T-helper 17 cell (primary cell): Measurements from ENCODE around the gene RALGAPA2. TPM values are rescaled to one million over a fixed set of nuclear protein-coding genes. Genes with fewer than 3 reads are reported as not detected.

Source experiments
- ATAC-seq: fragments of 150-1000 bp; cut with Tn5 transposase; 2 replicates; pipeline ENCODE4 v1.10.0; 2021; ENCODE audit warnings: mild to moderate bottlenecking, moderate library complexity
- DNase-seq, 3 donors: peaks; one replicate each; pipeline versions ENCODE4 v3.0.0 to v3.0.0-alpha.2; 2020 to 2021
- H3K9me3 ChIP-seq: one replicate; pipeline ENCODE4 v1.7.0; 2013; ENCODE audit warnings: low read length, mild to moderate bottlenecking; ENCODE audit not compliant: control insufficient read depth, poor library complexity, severe bottlenecking
- H3K27ac Mint-ChIP-seq: one replicate; pipeline ENCODE4 v1.8.0; 2022; ENCODE audit warnings: mild to moderate bottlenecking, moderate library complexity, mixed read lengths
- H3K27me3 Mint-ChIP-seq: one replicate; pipeline ENCODE4 v1.8.0; 2022; ENCODE audit warnings: mixed read lengths
- H3K36me3 Mint-ChIP-seq: one replicate; pipeline ENCODE4 v1.8.0; 2022; ENCODE audit warnings: low read depth, mixed read lengths
- H3K4me1 Mint-ChIP-seq: one replicate; pipeline ENCODE4 v1.8.0; 2022; ENCODE audit warnings: mild to moderate bottlenecking, mixed read lengths
- H3K4me3 Mint-ChIP-seq: one replicate; pipeline ENCODE4 v1.8.0; 2022; ENCODE audit warnings: mild to moderate bottlenecking, moderate library complexity, mixed read lengths
- total RNA-seq, 4 donors: library from RNA in 2 of 4; stranded (reverse) in 2 of 4; gene quantifications; one replicate each; pipeline ENCODE4 v1.2.3 and lab custom pipeline; 2022 to 2026

RALGAPA2 gene
- total RNA-seq, 2 donors from 2014 or later: 27.8 to 29.5 TPM

- no peak overlapping the region for H3K27ac Mint-ChIP-seq
- DNase-seq (no peak), ATAC-seq (no peak)
- no peak overlapping the region for H3K4me3 Mint-ChIP-seq
- no peaks in the 10 kb centered on the region for H3K9me3 ChIP-seq
- H3K27me3 Mint-ChIP-seq: no peaks in the 10 kb centered on the region
- peaks cover 10% of the 10 kb centered on the region for H3K36me3 Mint-ChIP-seq
- no peaks in the 10 kb centered on the region for H3K4me1 Mint-ChIP-seq
Observed at GRCh38 chr20:20521736-20522135, 190.7 kb downstream of the RALGAPA2 start.

DNA sequence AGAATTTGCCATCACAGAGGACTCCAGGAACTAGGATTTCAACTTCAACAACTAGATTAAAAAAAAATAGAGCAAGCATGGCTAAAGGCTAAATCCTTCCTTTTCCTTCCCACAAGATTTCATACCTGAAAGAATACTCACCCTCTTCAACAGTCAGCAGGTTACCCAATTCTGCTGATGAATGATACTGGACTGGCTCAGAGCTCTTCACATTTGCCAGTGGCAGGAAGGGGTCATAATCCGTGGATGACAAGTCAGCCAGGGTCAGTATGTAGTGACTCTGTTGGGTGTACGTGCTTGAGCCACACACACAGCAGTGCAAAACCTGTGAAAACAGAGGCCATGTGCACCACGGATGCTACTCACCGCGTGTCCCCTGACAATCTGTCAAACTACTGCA, 191.7 kb downstream of the RALGAPA2 start:
- DNase-seq (no peak), ATAC-seq (no peak)
- H3K27ac Mint-ChIP-seq: no peak overlapping the region
- no peaks in the 10 kb centered on the region for H3K9me3 ChIP-seq
- H3K27me3 Mint-ChIP-seq: no peaks in the 10 kb centered on the region
- no peaks in the 10 kb centered on the region for H3K4me1 Mint-ChIP-seq
- no peak overlapping the region for H3K4me3 Mint-ChIP-seq
- peaks cover 10% of the 10 kb centered on the region for H3K36me3 Mint-ChIP-seq

DNA sequence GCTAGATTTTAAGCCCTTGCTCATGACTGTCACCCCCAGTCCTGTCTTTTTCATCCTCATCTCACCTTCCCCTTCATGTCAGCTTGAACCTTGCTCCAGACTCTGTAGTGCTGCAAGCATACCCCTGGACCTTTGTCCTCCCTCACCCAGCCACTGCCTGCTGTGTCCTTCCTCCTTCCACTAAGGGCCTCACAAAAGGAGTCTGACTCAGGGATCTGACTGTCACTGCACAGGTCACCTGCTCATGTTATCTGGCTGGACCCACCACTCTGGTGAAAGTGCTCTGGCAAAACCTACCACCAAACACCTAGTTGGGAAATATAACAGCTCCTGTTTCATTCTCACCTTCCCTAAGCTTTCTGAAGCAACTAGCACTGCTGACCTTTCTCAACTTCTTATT, 193.2 kb downstream of the RALGAPA2 start:
- no peak for DNase-seq
- Mint-ChIP-seq H3K27me3 (no peaks in the 10 kb centered on the region), H3K27ac (no peak overlapping the region), H3K4me1 (no peaks in the 10 kb centered on the region), H3K36me3 (peaks cover 10% of the 10 kb centered on the region), H3K4me3 (no peak overlapping the region)
- H3K9me3 ChIP-seq: no peaks in the 10 kb centered on the region
- ATAC-seq: no peak

- Mint-ChIP-seq H3K27ac (no peak overlapping the region), H3K27me3 (no peaks in the 10 kb centered on the region), H3K4me1 (no peaks in the 10 kb centered on the region), H3K4me3 (no peak overlapping the region), H3K36me3 (peaks cover 10% of the 10 kb centered on the region)
- DNase-seq: no peak
- no peaks in the 10 kb centered on the region for H3K9me3 ChIP-seq
- ATAC-seq: no peak
Observed at GRCh38 chr20:20518263-20518662, 194.2 kb downstream of the RALGAPA2 start.

DNA sequence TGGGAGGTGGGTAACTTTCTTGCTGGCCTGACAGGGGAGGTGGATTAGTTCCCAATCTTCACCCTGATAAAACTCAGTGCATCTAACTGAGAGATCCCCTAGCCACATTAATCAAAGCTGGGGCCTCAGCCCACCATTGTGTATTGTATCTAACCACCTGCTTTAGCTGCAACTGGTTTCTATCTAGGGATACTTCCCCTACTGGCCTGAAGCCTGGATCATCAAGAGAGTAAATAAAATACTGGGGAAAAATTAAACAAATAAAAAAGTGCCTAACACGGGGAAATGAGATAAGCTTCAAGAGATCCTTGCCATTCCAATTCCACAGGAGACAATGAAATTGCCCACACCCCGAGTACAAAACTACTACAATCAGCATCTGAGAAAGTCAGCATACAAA, 195.1 kb downstream of the RALGAPA2 start:
- Mint-ChIP-seq H3K4me3 (no peak overlapping the region), H3K27me3 (no peaks in the 10 kb centered on the region), H3K27ac (no peak overlapping the region), H3K36me3 (peaks cover 14% of the 10 kb centered on the region), H3K4me1 (no peaks in the 10 kb centered on the region)
- no peaks in the 10 kb centered on the region for H3K9me3 ChIP-seq
- DNase-seq (no peak), ATAC-seq (no peak)

- no peak overlapping the region for H3K4me3 Mint-ChIP-seq
- no peak for DNase-seq
- H3K36me3 Mint-ChIP-seq: peaks cover 13% of the 10 kb centered on the region
- no peak overlapping the region for H3K27ac Mint-ChIP-seq
- ATAC-seq: no peak
- H3K27me3 Mint-ChIP-seq: no peaks in the 10 kb centered on the region
- H3K4me1 Mint-ChIP-seq: peaks cover 3% of the 10 kb centered on the region
- no peaks in the 10 kb centered on the region for H3K9me3 ChIP-seq
Observed at GRCh38 chr20:20513720-20514119, 198.7 kb downstream of the RALGAPA2 start.

DNA sequence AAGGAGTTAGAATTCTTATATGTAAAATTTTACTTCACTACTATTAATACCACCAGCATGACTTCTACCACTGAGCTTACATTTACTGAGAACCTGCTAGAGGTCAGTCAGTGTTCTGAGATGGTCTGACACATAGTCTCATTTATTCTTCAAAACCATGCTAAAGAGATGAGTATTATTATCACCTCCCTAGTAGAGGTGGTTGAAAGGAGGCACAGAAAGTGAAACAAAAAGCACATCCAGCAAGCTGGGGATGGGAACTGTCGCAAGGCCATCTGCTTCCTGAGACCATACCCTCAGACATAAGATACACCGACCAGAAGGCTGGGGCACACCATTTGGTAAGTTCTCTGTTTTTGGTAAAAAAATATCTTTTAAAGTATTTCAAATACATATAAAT, 206.9 kb downstream of the RALGAPA2 start:
- H3K9me3 ChIP-seq: no peaks in the 10 kb centered on the region
- H3K27ac Mint-ChIP-seq: no peak overlapping the region
- peaks cover 4% of the 10 kb centered on the region for H3K4me1 Mint-ChIP-seq
- no peaks in the 10 kb centered on the region for H3K27me3 Mint-ChIP-seq
- no peak for ATAC-seq
- H3K36me3 Mint-ChIP-seq: peaks cover 18% of the 10 kb centered on the region
- H3K4me3 Mint-ChIP-seq: no peak overlapping the region
- DNase-seq: no peak

- ATAC-seq (no peak), DNase-seq (no peak)
- Mint-ChIP-seq H3K27ac (no peak overlapping the region), H3K4me1 (peaks cover 5% of the 10 kb centered on the region), H3K27me3 (no peaks in the 10 kb centered on the region), H3K36me3 (peaks cover 17% of the 10 kb centered on the region), H3K4me3 (no peak overlapping the region)
- H3K9me3 ChIP-seq: no peaks in the 10 kb centered on the region
Observed at GRCh38 chr20:20503777-20504530, 208.5 kb downstream of the RALGAPA2 start.

DNA sequence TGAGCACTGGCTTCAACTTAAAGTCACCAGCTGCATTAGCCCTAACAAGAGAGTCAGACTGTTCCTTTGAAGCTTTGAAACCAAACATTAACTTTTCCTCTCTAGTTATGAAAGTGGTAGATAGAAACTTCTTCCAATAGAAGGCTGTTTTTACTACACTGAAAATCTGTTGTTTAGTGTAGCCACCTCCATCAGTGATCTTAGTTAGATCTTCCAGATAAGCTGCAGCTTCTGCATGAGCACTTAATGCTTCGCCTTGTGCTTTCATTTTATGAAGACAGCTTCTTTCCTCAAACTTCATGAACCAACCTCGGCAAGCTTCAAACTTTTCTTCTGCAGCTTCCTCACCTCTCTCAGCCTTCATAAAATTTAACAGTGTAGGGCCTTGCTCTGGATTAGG, 211.3 kb downstream of the RALGAPA2 start:
- no peaks in the 10 kb centered on the region for H3K27me3 Mint-ChIP-seq
- H3K36me3 Mint-ChIP-seq: peaks cover 14% of the 10 kb centered on the region
- peaks cover 8% of the 10 kb centered on the region for H3K4me1 Mint-ChIP-seq
- no peaks in the 10 kb centered on the region for H3K9me3 ChIP-seq
- no peak overlapping the region for H3K4me3 Mint-ChIP-seq
- DNase-seq (no peak), ATAC-seq (no peak)
- H3K27ac Mint-ChIP-seq: no peak overlapping the region

DNA sequence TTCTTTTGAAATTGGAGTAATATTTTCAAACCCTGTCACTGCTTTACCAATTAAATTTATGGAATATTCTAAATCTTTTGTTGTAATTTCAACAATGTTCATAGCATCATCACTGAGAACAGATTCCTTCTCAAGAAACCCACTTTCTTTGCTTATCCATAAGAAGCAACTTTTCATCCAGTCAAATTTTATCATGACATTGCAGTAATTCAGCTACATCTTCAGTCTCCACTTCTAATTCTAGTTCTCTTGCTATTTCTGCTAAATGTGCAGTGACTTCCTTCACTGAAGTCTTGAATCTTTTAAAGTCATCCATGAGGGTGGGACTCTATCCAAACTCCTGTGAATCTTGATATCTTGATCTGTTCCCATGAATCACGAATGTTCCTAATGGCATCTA, 212.1 kb downstream of the RALGAPA2 start:
- H3K4me3 Mint-ChIP-seq: no peak overlapping the region
- H3K27ac Mint-ChIP-seq: no peak overlapping the region
- H3K27me3 Mint-ChIP-seq: no peaks in the 10 kb centered on the region
- ATAC-seq: no peak
- DNase-seq: no peak
- H3K4me1 Mint-ChIP-seq: peaks cover 8% of the 10 kb centered on the region
- H3K9me3 ChIP-seq: no peaks in the 10 kb centered on the region
- H3K36me3 Mint-ChIP-seq: peaks cover 14% of the 10 kb centered on the region

DNA sequence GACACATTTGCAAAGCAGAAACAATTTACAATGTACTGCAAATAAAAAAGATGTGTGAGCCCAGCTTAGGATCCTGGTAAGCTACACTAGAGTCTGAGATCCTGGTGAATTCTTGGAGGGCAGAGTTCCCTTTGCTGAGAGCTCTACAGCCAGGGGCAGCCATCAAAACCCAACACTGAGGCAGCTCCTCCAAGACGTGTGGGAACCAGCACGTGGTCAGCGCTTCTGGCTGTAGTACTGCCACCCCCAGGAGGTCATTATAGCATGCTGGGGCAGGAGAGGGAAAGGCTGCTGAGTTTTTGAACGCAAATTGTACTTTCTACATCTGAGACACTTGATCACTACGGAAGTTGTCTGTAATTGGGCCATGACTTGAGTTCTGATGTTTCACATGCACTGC, 213.0 kb downstream of the RALGAPA2 start:
- ATAC-seq: no peak
- Mint-ChIP-seq H3K27me3 (no peaks in the 10 kb centered on the region), H3K36me3 (peaks cover 12% of the 10 kb centered on the region)

GRCh38 chr20:20498076-20498861, 214.2 kb downstream of the RALGAPA2 start:
- ATAC-seq (no peak), DNase-seq (no peak)
- Mint-ChIP-seq H3K4me3 (no peak overlapping the region), H3K4me1 (peaks cover 8% of the 10 kb centered on the region), H3K36me3 (peaks cover 12% of the 10 kb centered on the region), H3K27me3 (no peaks in the 10 kb centered on the region), H3K27ac (no peak overlapping the region)
- H3K9me3 ChIP-seq: no peaks in the 10 kb centered on the region

More for the DNA sequence above, 213.0 kb downstream of the RALGAPA2 start:
- no peak overlapping the region for H3K27ac Mint-ChIP-seq
- no peak for DNase-seq
- peaks cover 8% of the 10 kb centered on the region for H3K4me1 Mint-ChIP-seq
- no peaks in the 10 kb centered on the region for H3K9me3 ChIP-seq
- H3K4me3 Mint-ChIP-seq: no peak overlapping the region

DNA sequence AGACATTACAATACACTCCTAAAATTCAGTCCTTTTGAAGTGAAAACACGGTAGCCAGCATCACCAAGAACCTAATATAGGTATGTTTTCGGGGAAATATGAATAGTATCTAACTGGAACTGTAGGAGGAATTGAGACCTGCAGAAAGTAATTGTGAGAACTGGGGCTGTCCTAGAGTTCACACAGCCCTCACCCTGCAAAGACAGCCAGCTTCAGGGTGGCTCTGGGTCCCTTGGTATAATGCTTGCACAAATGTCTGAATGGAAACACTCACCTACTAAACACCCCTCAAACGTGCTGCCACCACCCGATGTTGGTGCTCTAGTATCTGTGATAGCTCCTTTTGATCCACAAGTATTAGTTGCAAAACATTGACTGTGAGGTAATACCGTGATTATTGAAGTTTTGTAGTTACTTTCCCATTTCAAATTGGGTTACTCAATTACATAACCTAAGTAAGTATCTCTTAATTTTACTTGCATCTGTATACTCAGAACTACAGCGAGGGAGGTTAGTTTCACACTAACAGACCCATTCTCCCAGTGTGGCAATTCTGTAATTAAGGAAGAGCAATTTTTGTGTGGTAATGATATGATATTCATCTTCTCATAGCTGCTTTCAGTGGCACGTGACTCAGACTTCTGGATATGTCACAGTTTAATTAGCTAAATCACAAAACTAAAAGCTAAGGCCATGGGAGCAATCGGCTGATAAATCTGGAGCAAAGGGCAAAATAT, 215.0 kb downstream of the RALGAPA2 start:
- H3K4me1 Mint-ChIP-seq: peaks cover 8% of the 10 kb centered on the region
- H3K9me3 ChIP-seq: no peaks in the 10 kb centered on the region
- no peak for ATAC-seq
- H3K27ac Mint-ChIP-seq: no peak overlapping the region
- no peak for DNase-seq
- no peak overlapping the region for H3K4me3 Mint-ChIP-seq
- no peaks in the 10 kb centered on the region for H3K27me3 Mint-ChIP-seq
- H3K36me3 Mint-ChIP-seq: peaks cover 12% of the 10 kb centered on the region
